GM12878 (cell line): ENCODE data around the gene IFNAR1. TPM values are rescaled to one million over a fixed set of nuclear protein-coding genes. Genes with fewer than 3 reads are reported as not detected.

ENCODE experiments used
- ATAC-seq: fragments of 200-7000 bp; cut with Tn5 transposase; 3 replicates; pipeline ENCODE4 v1.9.1; 2020; ENCODE audit warnings: mild to moderate bottlenecking, moderate library complexity
- BruUV-seq: library from RNA; stranded (reverse); fragments of 400-500 nt; replicated peaks from 2 replicates; lab custom pipeline; 2021; lab: Mats Ljungman, UMichigan
- CTCF ChIA-PET: fragments of 300-600 bp; sonication (Branson Sonifier 250); formaldehyde crosslinking; extraction: SDS; loops from one replicate; lab custom pipeline; 2021; ENCODE audit warnings: inconsistent platforms; lab: Yijun Ruan, JAX
- POLR2A ChIA-PET: fragments of 350-600 bp; formaldehyde crosslinking; extraction: SDS; loops from one replicate; lab custom pipeline; 2021; ENCODE audit warnings: inconsistent platforms; lab: Charles Lee
- RAD21 ChIA-PET: fragments of 300-600 bp; sonication (Branson Sonifier 250); formaldehyde crosslinking; loops from one replicate; lab custom pipeline; 2023; ENCODE audit warnings: antibody characterized with exemption; ENCODE audit not compliant: unreplicated experiment; lab: Charles Lee
- SMC1A ChIA-PET: fragments of 300-600 bp; sonication (Branson Sonifier 250); formaldehyde crosslinking; loops from one replicate; lab custom pipeline; 2023; ENCODE audit not compliant: unreplicated experiment, uncharacterized antibody; lab: Charles Lee
- DNase-seq: peaks from one replicate; pipeline ENCODE4 v3.0.0-alpha.2; 2011; ENCODE audit warnings: low read depth, low spot score
- FAIRE-seq: peaks from 3 replicates; lab custom pipeline; 2011; peaks lifted over from hg19 to GRCh38; lab: Jason Lieb, UNC
- H2AFZ ChIP-seq: 2 replicates; pipeline ENCODE4 v1.6.0; 2011; ENCODE audit warnings: low read depth, low read length, control low read depth; ENCODE audit not compliant: control insufficient read depth
- H3K27ac ChIP-seq: 2 replicates; pipeline ENCODE4 v1.5.1; 2011; ENCODE audit warnings: control low read depth; ENCODE audit not compliant: control insufficient read depth, insufficient read depth
- H3K27me3 ChIP-seq, 2 experiments: replicated peaks in 1 of 2; 2 replicates each; pipeline versions ENCODE4 v1.6.0 to v1.6.1; 2011; ENCODE audit warnings: low read length in 1 of 2; ENCODE audit not compliant: control insufficient read depth in 2 of 2, insufficient read depth in 2 of 2
- H3K36me3 ChIP-seq, 2 experiments: 2 replicates each; pipeline ENCODE4 v1.5.1; 2011; ENCODE audit warnings: low read length in 1 of 2; ENCODE audit not compliant: control insufficient read depth in 2 of 2, insufficient read depth in 2 of 2
- H3K4me1 ChIP-seq: 2 replicates; pipeline ENCODE4 v1.6.1; 2011; ENCODE audit warnings: mild to moderate bottlenecking, low read length, moderate library complexity, mixed read lengths; ENCODE audit not compliant: control insufficient read depth, insufficient read depth
- H3K4me2 ChIP-seq: 2 replicates; pipeline ENCODE4 v1.6.0; 2011; ENCODE audit warnings: control low read depth; ENCODE audit not compliant: control insufficient read depth, insufficient read depth
- H3K4me3 ChIP-seq: fragments of 200-600 bp; sonication (generic); 2 replicates; pipeline ENCODE4 v1.5.1; 2016
- H3K79me2 ChIP-seq: 2 replicates; pipeline ENCODE4 v1.6.0; 2011; ENCODE audit warnings: low read length; ENCODE audit not compliant: control insufficient read depth, insufficient read depth
- H3K9ac ChIP-seq: 2 replicates; pipeline ENCODE4 v1.8.0; 2011; ENCODE audit warnings: low read length, control low read depth, mixed read lengths; ENCODE audit not compliant: control insufficient read depth, insufficient read depth
- H3K9me3 ChIP-seq: replicated peaks from 3 replicates; pipeline ENCODE4 v1.5.1; 2011; ENCODE audit warnings: mild to moderate bottlenecking, low read length; ENCODE audit not compliant: control insufficient read depth, insufficient read depth
- H4K20me1 ChIP-seq: 2 replicates; pipeline ENCODE4 v1.6.0; 2011; ENCODE audit not compliant: control insufficient read depth, insufficient read depth
- EED ChIP-seq: sonication (generic); IDR thresholded peaks from 2 replicates; pipeline ENCODE4 v1.6.1; 2016; ENCODE audit warnings: antibody characterized with exemption, low read depth
- JUNB ChIP-seq: IDR thresholded peaks from 2 replicates; pipeline ENCODE4 v1.6.1; 2016; ENCODE audit warnings: antibody characterized with exemption, mild to moderate bottlenecking
- RUNX3 ChIP-seq: IDR thresholded peaks from 2 replicates; pipeline ENCODE4 v1.6.1; 2012; ENCODE audit warnings: low read length, inconsistent platforms
- STAT3 ChIP-seq: IDR thresholded peaks from 2 replicates; pipeline ENCODE4 v1.6.1; 2011; ENCODE audit warnings: low read depth, low read length, improper control_type of control experiment
- WGBS: methylation state at CpG from one replicate; pipeline ENCODE4 v1.1.6; 2016; ENCODE audit warnings: low lambda C conversion rate; ENCODE audit not compliant: insufficient replicate concordance, insufficient coverage; ENCODE audit errors: missing lambda C conversion rate; 5-methylcytosine and 5-hydroxymethylcytosine counted together
- in situ Hi-C: fragments of 300-500 bp; cut with MboI; formaldehyde crosslinking; loops from 9 replicates; pipeline ENCODE4 v1.14.3; 2018; ENCODE audit warnings: mixed read lengths
- intact Hi-C: fragments of 100-400 bp; cut with micrococcal nuclease; formaldehyde crosslinking; loops from one replicate; pipeline ENCODE4 v1.14.2; 2022; ENCODE audit not compliant: unreplicated experiment
- polyA plus RNA-seq, 11 experiments: library from polyadenylated mRNA; depleted of rRNA in 4 of 11; unstranded in 6 of 11; stranded (reverse) in 5 of 11; fragments of >200 nt; fragmentation: Nextera tagmentation in 4 of 11; fragmentation: Illumina TruSeq in 1 of 11; extraction: Ambion mirVana in 4 of 11; extraction: Trizol in 1 of 11; gene quantifications; 1 replicate in 1 of 11; 2 replicates in 10 of 11; pipeline versions ENCODE4 v1.2.1 to v1.2.3, GENCODE V29; 2011 to 2016; ENCODE audit warnings: inconsistent platforms in 2 of 11, missing spikeins in 2 of 11, low read depth in 1 of 11
- total RNA-seq, 4 experiments: library from RNA; depleted of rRNA in 3 of 4; stranded (reverse); fragments of >200 nt in 3 of 4; fragmentation: Illumina TruSeq in 1 of 4; extraction: Trizol in 1 of 4; gene quantifications; 2 replicates each; pipeline versions ENCODE4 v1.2.1 to v1.2.3, GENCODE V29; 2013 to 2021
- TF ChIP-seq, protein P1 (sequence below): IDR thresholded peaks from 2 replicates; pipeline ENCODE4 v1.6.1; 2012; ENCODE audit warnings: low read depth, low read length, improper control_type of control experiment

IFNAR1 gene
- total and polyA plus RNA-seq, 10 of the 15 experiments (the other 5 are each of a cell fraction or from before 2014, with no cell fraction given): 12.0 to 62.4 (median 24.6) TPM

GRCh38 chr21:33375101-33375644 is 50.4 kb downstream of the IFNAR1 start:
- Histone ChIP-seq H3K4me1 (peaks cover 23% of the 10 kb centered on the region), H2AFZ (no peak overlapping the region; the same call in 1 of the 2 replicates), H3K27ac (no peak overlapping the region), H3K4me3 (no peak overlapping the region), H3K9me3 (peaks cover 2% of the 10 kb centered on the region), H4K20me1 (no peaks in the 10 kb centered on the region), H3K79me2 (no peaks in the 10 kb centered on the region), H3K9ac (no peak overlapping the region), H3K36me3 (no peaks in the 10 kb centered on the region), H3K4me2 (no peak overlapping the region; the same call in 1 of the 2 replicates), H3K27me3 (no peaks in the 10 kb centered on the region)
- no TSS peak for BruUV-seq
- FAIRE-seq: no peak
- POLR2A ChIA-PET: interaction anchor here (0.6 to 1.2 kb wide), 5 partner anchors 11 to 139 kb away, joined by 3 to 4 read pairs (median 3); no protein-coding TSS in a partner anchor
- SMC1A ChIA-PET: interaction anchor here (0.9 to 5.7 kb wide), 13 partner anchors 10 to 177 kb away, joined by 3 to 39 read pairs (median 7); no protein-coding TSS in a partner anchor
- RAD21 ChIA-PET: interaction anchor here (1.6 to 13.8 kb wide), 5 partner anchors 12 to 178 kb away, joined by 4 to 148 read pairs (median 7); partner anchors contain the start of gene IFNAR1
- TF ChIP-seq RUNX3: peak; percentile 53
- TF ChIP-seq STAT3: no peak
- DNase-seq: no peak
- in situ Hi-C loops (no loop called here), intact Hi-C loops (no loop called here)
- 21% methylated on average over 5 of the region's 5 CpGs for WGBS
- CTCF ChIA-PET: interaction anchor here (0.7 to 5.9 kb wide), 17 partner anchors 9 to 177 kb away, joined by 3 to 75 read pairs (median 5); no protein-coding TSS in a partner anchor
- ATAC-seq: peak; percentile 5; the same call in 1 of the 3 replicates

DNA sequence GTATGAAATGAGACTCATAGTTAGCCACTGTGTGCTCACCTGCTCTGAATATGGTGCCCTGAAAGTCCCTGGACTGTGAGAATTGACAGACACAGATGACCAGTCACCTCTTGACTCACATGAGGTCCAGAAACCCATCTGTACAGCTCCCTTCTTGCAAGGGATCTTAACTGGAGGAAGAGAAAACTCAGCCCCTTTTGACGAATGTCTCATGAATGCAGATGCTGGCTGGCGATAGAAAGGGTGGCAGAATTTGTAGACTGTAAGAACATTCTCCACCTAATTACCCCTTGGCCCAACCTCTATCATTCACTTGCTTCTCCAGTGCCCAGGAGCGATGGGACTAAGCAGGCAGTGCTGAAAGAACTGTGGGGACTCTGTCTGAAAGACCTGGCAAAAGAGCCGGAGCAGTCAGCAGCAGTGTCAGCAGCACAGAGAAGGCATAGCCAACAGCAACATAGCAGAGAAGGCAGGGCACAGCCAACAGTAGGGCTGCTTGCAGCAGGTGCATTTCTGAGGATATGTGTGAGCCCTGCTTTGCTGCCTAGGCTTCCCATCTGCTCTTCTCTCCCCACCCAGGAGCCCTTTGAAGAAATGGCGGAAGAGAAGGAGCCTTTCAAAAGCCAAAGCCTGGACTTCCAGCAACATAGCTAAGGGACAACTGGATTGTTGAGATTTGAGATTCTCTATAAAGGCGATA is 52.6 kb downstream of the IFNAR1 start:
- RAD21 ChIA-PET: interaction anchor here (0.9 to 13.8 kb wide), 7 partner anchors 16 to 180 kb away, joined by 3 to 148 read pairs (median 5); partner anchors contain the start of gene IFNAR1
- DNase-seq: no peak

More for the DNA sequence above, 52.6 kb downstream of the IFNAR1 start:
- WGBS: 84% methylated on average over 6 of the region's 6 CpGs
- H3K36me3 ChIP-seq: no peaks in the 10 kb centered on the region
- ATAC-seq: no peak
- no TSS peak for BruUV-seq
- no peak overlapping the region for H2AFZ ChIP-seq
- no peak overlapping the region for H3K27ac ChIP-seq
- in situ Hi-C loops: no loop called here
- no peak overlapping the region for H3K4me2 ChIP-seq
- no peaks in the 10 kb centered on the region for H3K9me3 ChIP-seq
- H3K27me3 ChIP-seq: no peaks in the 10 kb centered on the region
- intact Hi-C loops: no loop called here
- H3K79me2 ChIP-seq: no peaks in the 10 kb centered on the region
- FAIRE-seq: no peak
- TF ChIP-seq, protein P1, sequence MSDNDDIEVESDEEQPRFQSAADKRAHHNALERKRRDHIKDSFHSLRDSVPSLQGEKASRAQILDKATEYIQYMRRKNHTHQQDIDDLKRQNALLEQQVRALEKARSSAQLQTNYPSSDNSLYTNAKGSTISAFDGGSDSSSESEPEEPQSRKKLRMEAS: no peak
- TF ChIP-seq JUNB (no peak), EED (0 out of 2 replicates have a peak, but pooled peaks have one; percentile 21)
- TF ChIP-seq, all 136 proteins: peak for 1
- Histone ChIP-seq H3K9ac (no peak overlapping the region), H3K4me3 (no peak overlapping the region), H3K4me1 (peaks cover 43% of the 10 kb centered on the region), H4K20me1 (no peaks in the 10 kb centered on the region)
- CTCF ChIA-PET: interaction anchor here (1.3 to 5.9 kb wide), 11 partner anchors 13 to 180 kb away, joined by 3 to 75 read pairs (median 6); partner anchors contain the start of gene IFNAR1
- SMC1A ChIA-PET: interaction anchor here (0.8 to 5.7 kb wide), 17 partner anchors 7 to 180 kb away, joined by 3 to 39 read pairs (median 5); partner anchors contain the start of gene IFNAR1
- POLR2A ChIA-PET: interaction anchor here (1.0 to 1.1 kb wide), 2 partner anchors 28 to 55 kb away, joined by 4 to 5 read pairs; no protein-coding TSS in a partner anchor
